B cell (primary cell): ENCODE measurements around the gene PDZD2. TPM values are rescaled to one million over a fixed set of nuclear protein-coding genes. Genes with fewer than 3 reads are reported as not detected.

Source experiments
- ATAC-seq: fragments of 200-7000 bp; cut with Tn5 transposase; one replicate; pipeline ENCODE4 v1.10.0; 2021; ENCODE audit warnings: low read depth, mild to moderate bottlenecking, moderate number of reproducible peaks, moderate library complexity
- CTCF ChIA-PET: fragments of 350-600 bp; sonication (Branson Sonifier 250); formaldehyde crosslinking; loops from one replicate; lab custom pipeline; 2021; ENCODE audit warnings: antibody characterized with exemption, inconsistent platforms; lab: Charles Lee
- POLR2A ChIA-PET: fragments of 350-600 bp; sonication (Branson Sonifier 250); formaldehyde crosslinking; loops from one replicate; lab custom pipeline; 2021; ENCODE audit warnings: antibody characterized with exemption; lab: Charles Lee
- DNase-seq: peaks from one replicate; pipeline ENCODE4 v3.0.0; 2013
- H2AFZ ChIP-seq: 2 replicates; pipeline ENCODE4 v1.6.1; 2012; ENCODE audit warnings: mild to moderate bottlenecking, low read depth, low read length; ENCODE audit not compliant: insufficient read depth, poor library complexity, severe bottlenecking
- H3K27ac ChIP-seq, 2 donors: 1 replicate in 1 of 2; 2 replicates in 1 of 2; pipeline ENCODE4 v1.5.1; 2012 to 2013; ENCODE audit warnings: low read length in 2 of 2, mild to moderate bottlenecking in 2 of 2, moderate library complexity in 1 of 2
- H3K27me3 ChIP-seq, 4 experiments: fragments of 200-600 bp in 1 of 4; sonication (generic) in 1 of 4; replicated peaks in 1 of 4; 1 replicate in 2 of 4; 2 replicates in 2 of 4; pipeline versions ENCODE4 v1.6.1 to v1.7.0; 2013 to 2016; ENCODE audit warnings: low read length in 3 of 4, mild to moderate bottlenecking in 2 of 4, mixed read lengths in 1 of 4, moderate library complexity in 1 of 4; ENCODE audit not compliant: insufficient read depth in 4 of 4, control insufficient read depth in 3 of 4; ENCODE audit errors: control extremely low read depth in 1 of 4
- H3K36me3 ChIP-seq, 2 experiments: replicated peaks in 1 of 2; 1 replicate in 1 of 2; 2 replicates in 1 of 2; pipeline versions ENCODE4 v1.6.1 to v1.7.1; 2013; ENCODE audit warnings: low read length in 1 of 2; ENCODE audit not compliant: insufficient read depth in 2 of 2, control insufficient read depth in 1 of 2; ENCODE audit errors: control extremely low read depth in 1 of 2, extremely low read depth in 1 of 2
- H3K4me1 ChIP-seq, 2 donors: fragments of 200-600 bp in 1 of 2; sonication (generic) in 1 of 2; 1 replicate in 1 of 2; 2 replicates in 1 of 2; pipeline versions ENCODE4 v1.5.1 to v1.6.1; 2013 to 2017; ENCODE audit warnings: low read length in 2 of 2; ENCODE audit not compliant: control insufficient read depth in 2 of 2, insufficient read depth in 2 of 2
- H3K4me2 ChIP-seq: replicated peaks from 2 replicates; pipeline ENCODE3; 2012; ENCODE audit warnings: mild to moderate bottlenecking, low read depth, low read length; ENCODE audit not compliant: poor library complexity, severe bottlenecking
- H3K4me3 ChIP-seq, 5 experiments: fragments of 200-600 bp in 1 of 5; sonication (generic) in 1 of 5; 1 replicate in 3 of 5; 2 replicates in 2 of 5; pipeline versions ENCODE4 v1.5.1 to v1.7.0; 2011 to 2016; ENCODE audit warnings: low read length in 4 of 5, mild to moderate bottlenecking in 4 of 5, low read depth in 2 of 5, control low read depth in 1 of 5, moderate library complexity in 1 of 5; ENCODE audit not compliant: insufficient read depth in 1 of 5; ENCODE audit errors: control extremely low read depth in 1 of 5, extremely low read depth in 1 of 5
- H3K79me2 ChIP-seq: fragments of 200-600 bp; sonication (generic); one replicate; pipeline ENCODE4 v1.6.0; 2016; ENCODE audit warnings: low read length; ENCODE audit not compliant: control insufficient read depth, insufficient read depth
- H3K9ac ChIP-seq: fragments of 200-600 bp; sonication (generic); 2 replicates; pipeline ENCODE4 v1.6.1; 2017; ENCODE audit warnings: mild to moderate bottlenecking, low read length, moderate library complexity
- H3K9me3 ChIP-seq, 3 donors: one replicate each; pipeline versions ENCODE4 v1.6.1 to v1.7.1; 2013; ENCODE audit warnings: low read length in 2 of 3; ENCODE audit not compliant: control insufficient read depth in 2 of 3, insufficient read depth in 1 of 3; ENCODE audit errors: control extremely low read depth in 1 of 3
- H4K20me1 ChIP-seq: 2 replicates; pipeline ENCODE4 v1.6.0; 2012; ENCODE audit warnings: mild to moderate bottlenecking, low read length; ENCODE audit not compliant: insufficient read depth, control insufficient read depth, poor library complexity, severe bottlenecking
- H3K27ac Mint-ChIP-seq: one replicate; pipeline ENCODE4 v1.8.0; 2021; ENCODE audit warnings: mixed read lengths
- H3K27me3 Mint-ChIP-seq: one replicate; pipeline ENCODE4 v1.8.0; 2021; ENCODE audit warnings: mixed read lengths
- H3K4me1 Mint-ChIP-seq: one replicate; pipeline ENCODE4 v1.8.0; 2021; ENCODE audit warnings: mixed read lengths
- H3K4me3 Mint-ChIP-seq: one replicate; pipeline ENCODE4 v1.8.0; 2021; ENCODE audit warnings: mixed read lengths
- H3K9me3 Mint-ChIP-seq: one replicate; pipeline ENCODE4 v1.8.0; 2022; ENCODE audit warnings: mixed read lengths; ENCODE audit not compliant: insufficient read depth
- EZH2 ChIP-seq: IDR thresholded peaks from 2 replicates; pipeline ENCODE4 v1.6.1; 2012; ENCODE audit warnings: borderline replicate concordance, low read depth, mild to moderate bottlenecking, moderate library complexity, low read length; ENCODE audit not compliant: insufficient read depth, poor library complexity, severe bottlenecking
- WGBS: methylation state at CpG from one replicate; pipeline ENCODE4 v1.1.5; 2013; ENCODE audit warnings: missing lambda C conversion rate; ENCODE audit not compliant: insufficient coverage; 5-methylcytosine and 5-hydroxymethylcytosine counted together
- intact Hi-C: fragments of 100-400 bp; cut with micrococcal nuclease; formaldehyde crosslinking; loops from one replicate; pipeline ENCODE4 v1.10.0; 2022
- polyA plus RNA-seq: library from polyadenylated mRNA; depleted of rRNA; stranded (reverse); fragments of >200 nt; gene quantifications from 2 replicates; pipeline ENCODE4 v1.2.3, GENCODE V29; 2012
- total RNA-seq, 2 donors: library from RNA; stranded (reverse); fragments of 120-200 nt in 1 of 2; gene quantifications; 1 replicate in 1 of 2; 2 replicates in 1 of 2; pipeline versions ENCODE4 v1.2.3 to v1.2.4, GENCODE V29; 2013 to 2022
- TF ChIP-seq, protein P1 (sequence below): fragments of 200-600 bp; IDR thresholded peaks from one replicate; pipeline ENCODE4 v1.8.0; 2022; ENCODE audit warnings: antibody characterized with exemption, mild to moderate bottlenecking

Gene PDZD2
- total and polyA plus RNA-seq, 2 donors (not counting 1 experiment from before 2014, with no cell fraction given) = not detected

DNA sequence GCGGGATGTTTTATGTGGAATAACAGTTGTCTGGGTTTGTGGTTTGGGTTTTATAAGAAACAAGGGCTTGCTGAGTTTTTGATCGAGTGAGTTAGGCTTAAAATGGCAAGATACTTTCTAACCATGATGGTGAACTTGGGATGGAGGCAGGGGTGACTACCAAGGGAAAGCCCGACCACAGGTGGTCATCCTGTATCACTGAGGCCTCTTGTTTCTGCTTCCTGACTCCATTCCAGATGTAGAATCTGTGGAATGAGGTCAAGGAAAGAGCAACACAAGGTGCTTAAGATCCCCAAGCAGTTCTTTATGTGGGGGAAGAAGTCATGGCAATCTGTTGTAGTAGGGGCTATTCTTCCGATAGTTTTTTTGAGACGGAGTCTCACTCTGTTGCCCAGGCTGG lies 412.9 kb downstream of the PDZD2 start:
- Histone ChIP-seq H3K9ac (no peak overlapping the region), H3K36me3 (no peaks in the 10 kb centered on the region), H3K4me3 (no peak overlapping the region), H3K9me3 (no peaks in the 10 kb centered on the region), H4K20me1 (no peaks in the 10 kb centered on the region), H2AFZ (no peak overlapping the region), H3K4me1 (no peaks in the 10 kb centered on the region), H3K4me2 (no peak overlapping the region), H3K27me3 (no peaks in the 10 kb centered on the region), H3K27ac (no peak overlapping the region), H3K79me2 (no peaks in the 10 kb centered on the region)
- 85% methylated on average over 4 of the region's 5 CpGs for WGBS
- intact Hi-C loops = no loop called here
- ChIA-PET CTCF (no interaction called here), POLR2A (no interaction called here)
- no peak overlapping the region for H3K4me3 Mint-ChIP-seq
- ATAC-seq (no peak), DNase-seq (no peak)
- no peak overlapping the region for H3K27ac Mint-ChIP-seq
- H3K27me3 Mint-ChIP-seq = no peaks in the 10 kb centered on the region
- no peaks in the 10 kb centered on the region for H3K4me1 Mint-ChIP-seq
- H3K9me3 Mint-ChIP-seq = no peaks in the 10 kb centered on the region
- TF ChIP-seq, protein P1, sequence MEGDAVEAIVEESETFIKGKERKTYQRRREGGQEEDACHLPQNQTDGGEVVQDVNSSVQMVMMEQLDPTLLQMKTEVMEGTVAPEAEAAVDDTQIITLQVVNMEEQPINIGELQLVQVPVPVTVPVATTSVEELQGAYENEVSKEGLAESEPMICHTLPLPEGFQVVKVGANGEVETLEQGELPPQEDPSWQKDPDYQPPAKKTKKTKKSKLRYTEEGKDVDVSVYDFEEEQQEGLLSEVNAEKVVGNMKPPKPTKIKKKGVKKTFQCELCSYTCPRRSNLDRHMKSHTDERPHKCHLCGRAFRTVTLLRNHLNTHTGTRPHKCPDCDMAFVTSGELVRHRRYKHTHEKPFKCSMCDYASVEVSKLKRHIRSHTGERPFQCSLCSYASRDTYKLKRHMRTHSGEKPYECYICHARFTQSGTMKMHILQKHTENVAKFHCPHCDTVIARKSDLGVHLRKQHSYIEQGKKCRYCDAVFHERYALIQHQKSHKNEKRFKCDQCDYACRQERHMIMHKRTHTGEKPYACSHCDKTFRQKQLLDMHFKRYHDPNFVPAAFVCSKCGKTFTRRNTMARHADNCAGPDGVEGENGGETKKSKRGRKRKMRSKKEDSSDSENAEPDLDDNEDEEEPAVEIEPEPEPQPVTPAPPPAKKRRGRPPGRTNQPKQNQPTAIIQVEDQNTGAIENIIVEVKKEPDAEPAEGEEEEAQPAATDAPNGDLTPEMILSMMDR = no peak
- TF ChIP-seq EZH2 = no peak

DNA sequence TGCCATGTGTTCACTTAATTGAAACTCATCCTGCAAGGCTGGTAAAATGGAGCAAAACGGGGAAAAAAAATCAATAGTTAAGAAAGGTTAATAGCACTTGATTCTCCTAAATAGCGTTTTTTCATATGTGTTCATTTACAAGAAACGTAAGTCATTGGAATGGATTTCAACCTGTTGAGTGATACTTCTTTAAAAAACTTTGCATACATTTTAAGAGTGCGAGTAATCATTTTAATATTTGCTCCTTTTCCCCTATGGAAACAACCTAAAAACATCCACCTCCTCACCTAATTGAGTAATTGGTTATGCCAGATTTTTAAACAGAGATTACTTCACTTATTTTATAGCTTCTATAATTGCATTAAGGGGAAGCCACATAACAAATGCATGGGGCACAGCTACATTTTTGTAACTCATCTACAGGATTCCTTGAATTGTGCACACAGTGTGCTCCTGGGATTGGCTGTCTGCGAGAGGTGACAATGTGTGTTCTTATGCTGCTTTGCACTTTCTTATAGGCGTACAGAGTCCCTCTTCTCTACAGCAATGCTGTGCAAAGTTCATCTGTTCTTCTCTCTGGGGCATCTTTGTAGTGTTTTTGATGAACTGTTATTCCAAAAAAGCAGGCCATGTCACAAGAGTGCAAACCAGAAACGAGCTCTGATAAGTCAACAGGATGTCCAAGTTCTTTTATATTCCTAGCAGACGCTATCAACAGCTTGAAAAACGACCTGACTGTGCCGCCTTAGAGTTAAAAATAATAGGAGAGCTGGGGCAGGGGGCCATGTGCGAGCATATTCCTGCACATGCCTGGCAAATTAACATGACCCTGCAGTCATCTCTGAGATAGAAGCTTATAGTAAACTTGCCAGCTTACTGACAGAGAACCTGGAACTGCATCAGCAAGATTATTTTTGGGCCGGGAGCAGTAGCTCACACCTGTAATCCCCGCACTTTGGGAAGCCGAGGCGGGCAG lies 417.2 kb downstream of the PDZD2 start:
- H4K20me1 ChIP-seq = no peaks in the 10 kb centered on the region
- no peak overlapping the region for H3K27ac ChIP-seq
- no peaks in the 10 kb centered on the region for H3K27me3 ChIP-seq
- no peak overlapping the region for H3K4me3 ChIP-seq
- H3K9me3 ChIP-seq = no peaks in the 10 kb centered on the region
- H3K27ac Mint-ChIP-seq = no peak overlapping the region
- no peak overlapping the region for H3K4me2 ChIP-seq
- H3K4me3 Mint-ChIP-seq = no peak overlapping the region
- no peaks in the 10 kb centered on the region for H3K36me3 ChIP-seq
- DNase-seq (no peak), ATAC-seq (no peak)
- no peaks in the 10 kb centered on the region for H3K79me2 ChIP-seq
- no peaks in the 10 kb centered on the region for H3K27me3 Mint-ChIP-seq
- no peaks in the 10 kb centered on the region for H3K4me1 ChIP-seq
- intact Hi-C loops = no loop called here
- H3K9me3 Mint-ChIP-seq = no peaks in the 10 kb centered on the region
- ChIA-PET POLR2A (no interaction called here), CTCF (interaction anchor here (1.1 kb wide), 1 partner anchor 8 kb away, joined by 3 read pairs; no protein-coding TSS in a partner anchor)
- no peaks in the 10 kb centered on the region for H3K4me1 Mint-ChIP-seq
- H2AFZ ChIP-seq = no peak overlapping the region
- 85% methylated on average over 6 of the region's 15 CpGs for WGBS
- H3K9ac ChIP-seq = no peak overlapping the region
- TF ChIP-seq, protein P1 = no peak
- TF ChIP-seq EZH2 = no peak
